Measurements from ENCODE around the gene NLGN1.

GRCh38 chr3:173681188-173681678 is 283.7 kb downstream of the NLGN1 start:
- no peak for TF ChIP-seq REST (IDR thresholded peaks at IDR 0.05)
- no peak for TF ChIP-seq POLR2A (IDR thresholded peaks at IDR 0.05; ENCODE audit: low read length)
- TF ChIP-seq TP53 (CRISPR knock-in tag; IDR thresholded peaks at IDR 0.05), result no peak
- TF ChIP-seq CTCF (IDR thresholded peaks at IDR 0.05), result no peak
- no peak for TF ChIP-seq CHD2 (IDR thresholded peaks at IDR 0.05; ENCODE audit: low read length, partially characterized antibody)
- no peak for TF ChIP-seq HMGXB4 (CRISPR knock-in tag; IDR thresholded peaks at IDR 0.05; ENCODE audit: borderline replicate concordance)
- no peak for TF ChIP-seq RCOR1 (IDR thresholded peaks at IDR 0.05; ENCODE audit: low read depth, low read length)
- TF ChIP-seq SMC3 (IDR thresholded peaks at IDR 0.05), result no peak
- TF ChIP-seq CBX8 (IDR thresholded peaks at IDR 0.05), result no peak
- TF ChIP-seq EP300 (IDR thresholded peaks at IDR 0.05), result no peak
- no peak for TF ChIP-seq E2F6 (IDR thresholded peaks at IDR 0.05; ENCODE audit: borderline replicate concordance, low read depth)
- no peak for TF ChIP-seq ZFP36 (IDR thresholded peaks at IDR 0.05; ENCODE audit: borderline replicate concordance, partially characterized antibody)
- TF ChIP-seq RAD21 (conservative IDR thresholded peaks at IDR 0.05 in 1 of 2, IDR thresholded peaks at IDR 0.05 in 1 of 2), result no peak
- no peak for TF ChIP-seq RFX5 (IDR thresholded peaks at IDR 0.05)
